Measurements from ENCODE around the gene MINK1. TPM values are rescaled to one million over a fixed set of nuclear protein-coding genes. Genes with fewer than 3 reads are reported as not detected.

The MINK1 gene
- total and polyA plus RNA-seq, 2 of the 13 experiments (the other 11 are each of a cell fraction or from before 2014, with no cell fraction given), result 17.2 to 63.9 TPM

DNA sequence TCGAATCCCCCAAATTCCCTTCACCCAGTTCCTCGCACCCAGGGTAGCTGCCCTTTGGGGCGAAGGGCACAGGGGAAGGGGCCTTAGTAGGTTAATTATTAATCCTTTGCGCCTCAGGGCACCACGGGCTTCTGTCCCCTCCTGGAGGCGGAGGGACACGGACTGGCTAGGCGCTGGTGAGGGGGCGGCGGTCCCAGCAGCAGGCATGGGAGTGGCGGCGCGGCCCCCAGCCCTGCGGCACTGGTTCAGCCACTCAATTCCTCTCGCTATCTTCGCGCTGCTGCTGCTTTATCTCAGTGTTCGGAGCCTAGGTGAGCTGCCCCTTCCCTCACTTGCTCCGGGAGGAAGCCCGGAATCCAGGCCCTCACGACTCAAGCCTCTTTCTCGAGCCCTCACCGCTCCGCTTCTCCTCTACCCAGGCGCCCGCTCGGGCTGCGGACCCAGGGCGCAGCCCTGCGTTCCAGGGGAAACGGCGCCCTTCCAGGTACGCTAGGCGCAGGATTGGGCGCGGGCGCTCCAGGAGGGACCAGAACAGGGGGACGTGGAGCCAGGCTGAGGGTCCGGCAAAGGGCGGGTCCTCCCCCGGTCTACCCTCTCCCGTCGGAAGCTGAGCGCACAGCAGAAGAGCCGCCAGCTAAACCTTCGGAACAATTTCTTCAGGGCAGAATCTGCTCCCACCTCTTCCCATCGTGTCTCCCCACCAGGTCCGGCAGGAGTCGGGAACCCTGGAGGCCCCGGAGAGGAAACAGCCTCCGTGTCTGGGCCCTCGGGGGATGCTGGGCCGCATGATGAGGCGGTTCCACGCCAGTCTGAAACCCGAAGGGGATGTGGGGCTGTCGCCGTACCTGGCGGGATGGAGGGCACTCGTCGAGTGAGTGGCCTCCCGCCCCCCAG, 44.1 kb upstream of the MINK1 start, which contains the start of gene GLTPD2 (continued):
- TF ChIP-seq BRF2 (CRISPR knock-in tag; IDR thresholded peaks at IDR 0.05) (no peak), BORCS8-MEF2B (CRISPR knock-in tag; IDR thresholded peaks at IDR 0.05) (no peak), PITX1 (CRISPR knock-in tag; IDR thresholded peaks at IDR 0.05) (peak; percentile 86), ZNF607 (CRISPR knock-in tag; IDR thresholded peaks at IDR 0.05; ENCODE audit: borderline replicate concordance) (no peak; the same call in 1 of the 2 replicates), KLF12 (CRISPR knock-in tag; IDR thresholded peaks at IDR 0.05; ENCODE audit: borderline replicate concordance) (no peak; the same call in 1 of the 2 replicates), ZZZ3 (CRISPR knock-in tag; IDR thresholded peaks at IDR 0.05; ENCODE audit: borderline replicate concordance) (no peak), RELA (CRISPR knock-in tag; IDR thresholded peaks at IDR 0.05) (no peak), ZBTB43 (CRISPR knock-in tag; conservative IDR thresholded peaks at IDR 0.05) (no peak), RBFOX2 (IDR thresholded peaks at IDR 0.05; ENCODE audit: low read depth, low read length) (peak; percentile 88), LCORL (IDR thresholded peaks at IDR 0.05) (no peak), LCORL (CRISPR knock-in tag; IDR thresholded peaks at IDR 0.05) (peak; percentile 86; the same call in 1 of the 2 replicates), GABPB1 (CRISPR knock-in tag; IDR thresholded peaks at IDR 0.05) (peak; percentile 68), PBX2 (CRISPR knock-in tag; IDR thresholded peaks at IDR 0.05) (no peak), FLYWCH1 (CRISPR knock-in tag; IDR thresholded peaks at IDR 0.05) (no peak), PLRG1 (conservative IDR thresholded peaks at IDR 0.05) (no peak), SAP130 (CRISPR knock-in tag; IDR thresholded peaks at IDR 0.05; ENCODE audit: low read depth) (peak; percentile 93), IKZF5 (CRISPR knock-in tag; IDR thresholded peaks at IDR 0.05) (no peak; the same call in 1 of the 2 replicates), SETDB1 (CRISPR knock-in tag; IDR thresholded peaks at IDR 0.05; ENCODE audit: borderline replicate concordance) (no peak)
- TF ChIP-seq, protein P1, sequence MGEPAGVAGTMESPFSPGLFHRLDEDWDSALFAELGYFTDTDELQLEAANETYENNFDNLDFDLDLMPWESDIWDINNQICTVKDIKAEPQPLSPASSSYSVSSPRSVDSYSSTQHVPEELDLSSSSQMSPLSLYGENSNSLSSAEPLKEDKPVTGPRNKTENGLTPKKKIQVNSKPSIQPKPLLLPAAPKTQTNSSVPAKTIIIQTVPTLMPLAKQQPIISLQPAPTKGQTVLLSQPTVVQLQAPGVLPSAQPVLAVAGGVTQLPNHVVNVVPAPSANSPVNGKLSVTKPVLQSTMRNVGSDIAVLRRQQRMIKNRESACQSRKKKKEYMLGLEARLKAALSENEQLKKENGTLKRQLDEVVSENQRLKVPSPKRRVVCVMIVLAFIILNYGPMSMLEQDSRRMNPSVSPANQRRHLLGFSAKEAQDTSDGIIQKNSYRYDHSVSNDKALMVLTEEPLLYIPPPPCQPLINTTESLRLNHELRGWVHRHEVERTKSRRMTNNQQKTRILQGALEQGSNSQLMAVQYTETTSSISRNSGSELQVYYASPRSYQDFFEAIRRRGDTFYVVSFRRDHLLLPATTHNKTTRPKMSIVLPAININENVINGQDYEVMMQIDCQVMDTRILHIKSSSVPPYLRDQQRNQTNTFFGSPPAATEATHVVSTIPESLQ (CRISPR knock-in tag; conservative IDR thresholded peaks at IDR 0.05), result no peak
- TF ChIP-seq, protein P2, sequence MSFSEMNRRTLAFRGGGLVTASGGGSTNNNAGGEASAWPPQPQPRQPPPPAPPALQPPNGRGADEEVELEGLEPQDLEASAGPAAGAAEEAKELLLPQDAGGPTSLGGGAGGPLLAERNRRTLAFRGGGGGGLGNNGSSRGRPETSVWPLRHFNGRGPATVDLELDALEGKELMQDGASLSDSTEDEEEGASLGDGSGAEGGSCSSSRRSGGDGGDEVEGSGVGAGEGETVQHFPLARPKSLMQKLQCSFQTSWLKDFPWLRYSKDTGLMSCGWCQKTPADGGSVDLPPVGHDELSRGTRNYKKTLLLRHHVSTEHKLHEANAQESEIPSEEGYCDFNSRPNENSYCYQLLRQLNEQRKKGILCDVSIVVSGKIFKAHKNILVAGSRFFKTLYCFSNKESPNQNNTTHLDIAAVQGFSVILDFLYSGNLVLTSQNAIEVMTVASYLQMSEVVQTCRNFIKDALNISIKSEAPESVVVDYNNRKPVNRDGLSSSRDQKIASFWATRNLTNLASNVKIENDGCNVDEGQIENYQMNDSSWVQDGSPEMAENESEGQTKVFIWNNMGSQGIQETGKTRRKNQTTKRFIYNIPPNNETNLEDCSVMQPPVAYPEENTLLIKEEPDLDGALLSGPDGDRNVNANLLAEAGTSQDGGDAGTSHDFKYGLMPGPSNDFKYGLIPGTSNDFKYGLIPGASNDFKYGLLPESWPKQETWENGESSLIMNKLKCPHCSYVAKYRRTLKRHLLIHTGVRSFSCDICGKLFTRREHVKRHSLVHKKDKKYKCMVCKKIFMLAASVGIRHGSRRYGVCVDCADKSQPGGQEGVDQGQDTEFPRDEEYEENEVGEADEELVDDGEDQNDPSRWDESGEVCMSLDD (CRISPR knock-in tag; IDR thresholded peaks at IDR 0.05; ENCODE audit: borderline replicate concordance), result peak; percentile 90; the same call in 1 of the 2 replicates
